BE2C (cell line): ENCODE results near the gene C1orf50.

Source experiments
- DNase-seq: peaks from one replicate; pipeline ENCODE4 v3.0.0-alpha.2; 2020
- H3K27me3 ChIP-seq: fragments of 250-450 bp; sonication (Bioruptor Pico); 2 replicates; pipeline ENCODE4 v1.5.1; 2020; ENCODE audit warnings: mild to moderate bottlenecking
- H3K36me3 ChIP-seq: fragments of 250-450 bp; sonication (Bioruptor Pico); 2 replicates; pipeline ENCODE4 v1.5.1; 2020; ENCODE audit warnings: mild to moderate bottlenecking
- H3K4me1 ChIP-seq: fragments of 250-450 bp; sonication (Bioruptor Pico); 2 replicates; pipeline ENCODE4 v1.5.1; 2020
- H3K4me3 ChIP-seq: 2 replicates; pipeline ENCODE4 v1.5.1; 2011; ENCODE audit warnings: low read depth, low read length
- H3K9me3 ChIP-seq: fragments of 250-450 bp; sonication (Bioruptor Pico); 2 replicates; pipeline ENCODE4 v1.5.1; 2020
- TF ChIP-seq, protein P1 (sequence below): IDR thresholded peaks from 2 replicates; pipeline ENCODE4 v1.5.1; 2012; ENCODE audit warnings: mild to moderate bottlenecking, low read depth, low read length

C1orf50 gene

DNA sequence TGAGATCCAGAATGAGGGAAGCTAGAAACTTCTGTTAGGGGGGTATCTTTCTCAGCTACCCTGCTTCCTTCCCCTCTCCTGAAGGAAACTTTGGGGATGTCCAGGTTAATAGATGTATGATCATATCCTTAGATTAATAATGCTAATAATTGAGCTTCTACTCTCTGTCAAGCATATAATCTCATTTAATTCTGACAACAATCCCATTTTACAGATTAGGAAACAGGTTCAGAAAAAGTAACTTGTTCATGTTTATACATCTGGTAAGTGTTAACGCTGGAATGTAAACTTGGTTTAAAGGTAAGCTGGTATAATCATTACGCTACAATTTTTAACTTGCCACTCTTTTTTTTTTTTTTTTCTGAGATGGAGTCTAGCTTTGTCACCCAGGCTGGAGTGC is 16.0 kb downstream of the C1orf50 start:
- DNase-seq, result no peak
- TF ChIP-seq, protein P1, sequence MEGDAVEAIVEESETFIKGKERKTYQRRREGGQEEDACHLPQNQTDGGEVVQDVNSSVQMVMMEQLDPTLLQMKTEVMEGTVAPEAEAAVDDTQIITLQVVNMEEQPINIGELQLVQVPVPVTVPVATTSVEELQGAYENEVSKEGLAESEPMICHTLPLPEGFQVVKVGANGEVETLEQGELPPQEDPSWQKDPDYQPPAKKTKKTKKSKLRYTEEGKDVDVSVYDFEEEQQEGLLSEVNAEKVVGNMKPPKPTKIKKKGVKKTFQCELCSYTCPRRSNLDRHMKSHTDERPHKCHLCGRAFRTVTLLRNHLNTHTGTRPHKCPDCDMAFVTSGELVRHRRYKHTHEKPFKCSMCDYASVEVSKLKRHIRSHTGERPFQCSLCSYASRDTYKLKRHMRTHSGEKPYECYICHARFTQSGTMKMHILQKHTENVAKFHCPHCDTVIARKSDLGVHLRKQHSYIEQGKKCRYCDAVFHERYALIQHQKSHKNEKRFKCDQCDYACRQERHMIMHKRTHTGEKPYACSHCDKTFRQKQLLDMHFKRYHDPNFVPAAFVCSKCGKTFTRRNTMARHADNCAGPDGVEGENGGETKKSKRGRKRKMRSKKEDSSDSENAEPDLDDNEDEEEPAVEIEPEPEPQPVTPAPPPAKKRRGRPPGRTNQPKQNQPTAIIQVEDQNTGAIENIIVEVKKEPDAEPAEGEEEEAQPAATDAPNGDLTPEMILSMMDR, result no peak

DNA sequence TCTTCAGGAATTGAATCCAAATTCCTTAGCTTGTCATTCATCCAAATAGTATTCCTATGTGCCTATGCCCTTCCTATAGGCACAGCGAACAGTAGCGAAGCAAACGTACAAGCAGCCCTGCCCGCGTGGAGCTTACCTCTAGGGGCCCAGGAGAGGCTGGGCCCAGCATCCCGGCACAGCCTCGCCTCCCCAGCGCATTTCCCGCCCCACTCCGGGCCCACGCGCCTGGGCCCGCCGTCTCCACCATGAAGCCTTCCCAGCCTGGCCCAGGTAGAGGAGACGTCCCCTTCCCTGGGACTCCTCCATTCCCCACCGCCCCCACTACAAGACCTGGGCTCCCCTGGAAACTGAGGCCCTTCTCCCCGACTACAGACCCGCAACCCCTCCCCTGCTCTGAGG is 17.5 kb downstream of the C1orf50 start:
- Histone ChIP-seq H3K27me3 (no peaks in the 10 kb centered on the region), H3K36me3 (no peaks in the 10 kb centered on the region), H3K9me3 (no peaks in the 10 kb centered on the region), H3K4me3 (no peak overlapping the region), H3K4me1 (no peaks in the 10 kb centered on the region)
- DNase-seq, result no peak
- TF ChIP-seq, protein P1, result no peak

More for the DNA sequence above, 16.0 kb downstream of the C1orf50 start:
- Histone ChIP-seq H3K36me3 (no peaks in the 10 kb centered on the region), H3K4me1 (no peaks in the 10 kb centered on the region), H3K4me3 (no peak overlapping the region), H3K27me3 (no peaks in the 10 kb centered on the region), H3K9me3 (no peaks in the 10 kb centered on the region)

DNA sequence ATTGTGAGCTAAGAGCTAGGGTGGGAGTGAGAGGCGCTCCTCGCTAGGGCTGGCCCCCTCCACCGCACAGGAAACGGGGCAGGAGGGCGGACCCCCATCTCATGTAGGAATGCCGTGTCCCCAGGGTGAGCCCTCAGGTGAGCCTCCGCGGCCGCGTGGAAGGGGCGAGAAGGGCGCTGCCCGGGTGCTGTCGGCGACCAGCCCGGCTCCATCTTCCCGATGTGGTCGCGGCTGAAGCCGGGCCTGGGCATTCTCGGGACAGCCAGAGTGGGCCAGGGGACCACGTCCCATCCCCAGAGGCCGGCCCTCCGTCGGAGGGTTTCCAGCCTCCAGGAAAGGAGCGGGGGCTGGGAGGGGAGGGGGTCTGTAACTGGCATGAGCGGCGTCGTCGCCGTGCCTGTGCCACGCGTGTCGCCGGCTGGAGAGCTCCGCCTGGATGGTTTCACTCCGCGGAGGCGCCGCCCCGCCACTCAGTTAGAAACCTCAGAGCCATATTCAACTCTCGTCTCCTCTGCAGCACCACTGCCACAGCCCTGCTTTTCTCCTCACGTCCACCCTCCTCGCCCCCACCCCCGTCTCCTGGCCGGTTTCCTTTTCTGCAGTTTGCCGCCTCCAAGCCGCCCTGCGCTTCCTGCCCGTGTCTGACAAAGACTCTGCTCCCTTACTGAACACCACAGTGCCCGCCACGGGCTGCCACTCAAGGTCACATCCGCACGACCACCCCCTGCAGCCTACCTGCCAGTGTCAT is 18.1 kb downstream of the C1orf50 start, which contains the start of gene TMEM269:
Gene TMEM269, plus strand, starts transcription at position 46 of the 748 bp plus-strand sequence. CDS start 4,903 bp downstream, outside the sequence.
- no peaks in the 10 kb centered on the region for H3K36me3 ChIP-seq
- TF ChIP-seq, protein P1, result no peak
- DNase-seq, result peak; percentile 6
- H3K9me3 ChIP-seq, result no peaks in the 10 kb centered on the region
- peak within 1 kb of the TSS; percentile 23; the same call in 1 of the 2 replicates for H3K4me3 ChIP-seq
- no peaks in the 10 kb centered on the region for H3K4me1 ChIP-seq
- H3K27me3 ChIP-seq, result no peaks in the 10 kb centered on the region

DNA sequence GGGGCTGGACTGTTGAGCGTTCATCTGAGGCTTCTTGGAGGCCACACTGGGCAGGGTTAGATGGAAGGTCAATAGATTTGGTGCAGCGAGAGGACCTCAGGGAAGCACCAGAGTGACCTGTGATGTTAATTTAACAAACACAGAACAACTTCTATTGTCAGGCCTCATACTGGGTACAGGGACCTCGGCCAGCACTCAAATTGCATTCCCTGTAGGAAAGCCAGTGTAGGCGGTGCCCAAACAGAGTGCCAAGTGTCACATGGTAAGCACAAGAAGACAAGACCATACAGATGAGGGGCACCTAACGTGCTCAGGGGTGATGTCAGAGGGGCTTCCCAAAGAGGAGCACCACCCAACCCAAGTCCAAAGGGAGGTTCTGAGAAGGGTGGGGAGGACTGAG is 19.0 kb downstream of the C1orf50 start:
- Histone ChIP-seq H3K4me3 (no peak overlapping the region), H3K4me1 (no peaks in the 10 kb centered on the region), H3K36me3 (no peaks in the 10 kb centered on the region), H3K27me3 (no peaks in the 10 kb centered on the region), H3K9me3 (no peaks in the 10 kb centered on the region)
- TF ChIP-seq, protein P1, result no peak
- no peak for DNase-seq

DNA sequence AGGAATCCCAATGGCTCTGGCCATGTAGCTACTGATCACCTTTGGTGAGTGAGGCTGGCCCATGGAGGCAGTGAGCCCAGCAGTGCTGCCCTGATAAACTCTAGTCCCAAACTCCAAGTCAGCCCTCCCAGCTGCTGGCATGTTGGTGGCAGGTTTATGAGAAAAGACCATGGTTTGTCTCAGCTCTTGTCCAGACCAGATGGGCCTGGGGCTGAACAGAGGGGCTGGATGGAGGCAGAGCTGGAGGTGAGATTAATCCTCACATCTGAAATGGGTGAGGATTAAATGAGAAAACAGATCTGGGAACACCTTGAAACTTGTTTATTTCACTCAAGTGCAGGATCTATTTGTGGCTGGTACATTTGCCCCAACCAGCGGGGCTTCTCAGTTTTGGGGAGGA is 21.0 kb downstream of the C1orf50 start:
- Histone ChIP-seq H3K27me3 (no peaks in the 10 kb centered on the region), H3K4me1 (no peaks in the 10 kb centered on the region), H3K4me3 (no peak overlapping the region), H3K9me3 (no peaks in the 10 kb centered on the region), H3K36me3 (no peaks in the 10 kb centered on the region)
- TF ChIP-seq, protein P1, result no peak
- no peak for DNase-seq

DNA sequence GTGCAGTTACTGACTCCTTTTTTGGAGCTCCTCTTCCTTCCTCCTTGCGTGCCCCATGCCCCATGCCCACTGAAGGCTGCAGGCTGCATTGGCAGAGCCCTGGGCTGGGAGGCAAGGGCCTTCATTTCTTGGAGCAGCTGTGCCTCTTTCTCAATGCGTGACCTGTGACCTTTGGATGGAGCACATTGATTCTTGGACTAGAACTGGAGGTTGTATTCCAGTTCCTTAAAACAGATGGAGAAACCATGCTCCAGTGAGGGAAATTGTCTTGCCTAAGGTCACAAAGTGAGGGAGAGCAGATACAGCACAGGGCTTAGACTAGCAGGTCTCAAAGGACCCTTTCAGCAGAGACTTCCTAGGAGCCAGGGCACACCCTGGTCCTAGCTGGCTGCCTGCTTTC is 26.8 kb downstream of the C1orf50 start:
- Histone ChIP-seq H3K36me3 (no peaks in the 10 kb centered on the region), H3K27me3 (no peaks in the 10 kb centered on the region), H3K4me1 (no peaks in the 10 kb centered on the region), H3K4me3 (no peak overlapping the region), H3K9me3 (no peaks in the 10 kb centered on the region)
- TF ChIP-seq, protein P1, result no peak
- no peak for DNase-seq
